GM12891 (cell line): ENCODE data around the gene ATOH8.

ENCODE experiments used
- POLR2A ChIP-seq: IDR thresholded peaks from 2 replicates; pipeline ENCODE4 v1.6.1; 2011; ENCODE audit warnings: low read depth, low read length, control low read depth
- POLR2AphosphoS5 ChIP-seq: IDR thresholded peaks from 2 replicates; pipeline ENCODE4 v1.6.1; 2011; ENCODE audit warnings: low read depth, low read length, control low read depth

DNA sequence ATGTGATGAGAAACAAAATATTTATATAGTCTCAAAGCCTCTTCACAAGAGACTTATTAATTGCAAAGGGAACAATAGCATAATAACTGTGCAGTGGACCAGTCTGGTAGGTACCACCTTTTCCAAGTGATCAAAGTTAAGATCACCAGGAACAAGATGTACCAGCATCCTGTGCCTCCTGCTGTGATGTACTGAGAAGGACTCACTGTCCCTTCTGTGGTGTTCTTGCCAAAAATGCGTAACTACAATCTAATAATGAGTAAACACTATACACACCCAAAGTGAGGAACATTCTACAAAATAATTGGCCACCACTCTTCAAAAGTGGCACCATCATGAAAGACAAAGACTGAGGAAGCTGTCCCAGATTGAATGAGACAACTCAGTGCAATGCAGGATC, 45.1 kb upstream of the ATOH8 start:
- TF ChIP-seq POLR2AphosphoS5: no peak
- no peak for TF ChIP-seq POLR2A
